ENCODE data around the gene NCKAP5.

NCKAP5 gene

GRCh38 chr2:132904142-132904842 is 664.0 kb downstream of the NCKAP5 start:
- no peak for DNase-seq

GRCh38 chr2:132902626-132903025 is 665.6 kb downstream of the NCKAP5 start:
- DNase-seq, result no peak

- DNase-seq, result no peak
Measured at GRCh38 chr2:132901661-132902060, 666.6 kb downstream of the NCKAP5 start.

- no peak for DNase-seq
Measured at GRCh38 chr2:132897111-132897510, 671.2 kb downstream of the NCKAP5 start.

GRCh38 chr2:132896073-132896472 is 672.2 kb downstream of the NCKAP5 start:
- no peak for DNase-seq

- DNase-seq, result no peak
Measured at GRCh38 chr2:132891498-132891897, 676.8 kb downstream of the NCKAP5 start.

- DNase-seq, result no peak
Measured at GRCh38 chr2:132886574-132886973, 681.7 kb downstream of the NCKAP5 start.

GRCh38 chr2:132884705-132885104 is 683.6 kb downstream of the NCKAP5 start:
- no peak for DNase-seq

- no peak for DNase-seq
Measured at GRCh38 chr2:132884292-132884691, 684.0 kb downstream of the NCKAP5 start.

- no peak for DNase-seq
Measured at GRCh38 chr2:132883430-132883829, 684.8 kb downstream of the NCKAP5 start.

GRCh38 chr2:132881546-132881945 is 686.7 kb downstream of the NCKAP5 start:
- no peak for DNase-seq

- no peak for DNase-seq
Measured at GRCh38 chr2:132877923-132878322, 690.3 kb downstream of the NCKAP5 start.

GRCh38 chr2:132876745-132877391 is 691.4 kb downstream of the NCKAP5 start:
- DNase-seq, result no peak

- no peak for DNase-seq
Measured at GRCh38 chr2:132875193-132875592, 693.1 kb downstream of the NCKAP5 start.

- DNase-seq, result no peak
Measured at GRCh38 chr2:132873738-132874137, 694.5 kb downstream of the NCKAP5 start.

- no peak for DNase-seq
Measured at GRCh38 chr2:132871831-132872230, 696.4 kb downstream of the NCKAP5 start.

GRCh38 chr2:132863961-132864360 is 704.3 kb downstream of the NCKAP5 start:
- DNase-seq, result no peak

GRCh38 chr2:132860220-132860619 is 708.0 kb downstream of the NCKAP5 start:
- DNase-seq, result no peak

- no peak for DNase-seq
Measured at GRCh38 chr2:132859590-132859989, 708.7 kb downstream of the NCKAP5 start.

GRCh38 chr2:132857319-132857718 is 710.9 kb downstream of the NCKAP5 start:
- DNase-seq, result no peak

GRCh38 chr2:132850688-132851087 is 717.6 kb downstream of the NCKAP5 start:
- DNase-seq, result no peak

GRCh38 chr2:132849118-132849517 is 719.1 kb downstream of the NCKAP5 start:
- no peak for DNase-seq

- DNase-seq, result no peak
Measured at GRCh38 chr2:132845339-132845738, 722.9 kb downstream of the NCKAP5 start.

- DNase-seq, result no peak
Measured at GRCh38 chr2:132844585-132844984, 723.7 kb downstream of the NCKAP5 start.

GRCh38 chr2:132837769-132838168 is 730.5 kb downstream of the NCKAP5 start:
- no peak for DNase-seq

Measured in activated gamma-delta T cell treated with Interleukin-2 at 50 U/mL for 16 hours (primary cell).